ENCODE data around the gene NAT8L. TPM values are rescaled to one million over a fixed set of nuclear protein-coding genes. Genes with fewer than 3 reads are reported as not detected.

NAT8L gene
- total RNA-seq, 1 donor, result 0.10 TPM

GRCh38 chr4:2042947-2043395, 16.2 kb upstream of the NAT8L start:
- Histone ChIP-seq H3K4me3 (ENCODE audit: low read length) (no peak overlapping the region), H3K27me3 (ENCODE audit: insufficient read depth, low read length) (peaks cover 25% of the 10 kb centered on the region), H3K4me1 (ENCODE audit: insufficient read depth, low read length) (peaks cover 13% of the 10 kb centered on the region), H3K9me3 (ENCODE audit: low read depth, low read length) (no peaks in the 10 kb centered on the region)

GRCh38 chr4:2043396-2044118, 15.6 kb upstream of the NAT8L start:
- Histone ChIP-seq H3K4me3 (ENCODE audit: low read length) (no peak overlapping the region), H3K4me1 (ENCODE audit: insufficient read depth, low read length) (peaks cover 13% of the 10 kb centered on the region), H3K9me3 (ENCODE audit: low read depth, low read length) (no peaks in the 10 kb centered on the region), H3K27me3 (ENCODE audit: insufficient read depth, low read length) (peaks cover 21% of the 10 kb centered on the region)

DNA sequence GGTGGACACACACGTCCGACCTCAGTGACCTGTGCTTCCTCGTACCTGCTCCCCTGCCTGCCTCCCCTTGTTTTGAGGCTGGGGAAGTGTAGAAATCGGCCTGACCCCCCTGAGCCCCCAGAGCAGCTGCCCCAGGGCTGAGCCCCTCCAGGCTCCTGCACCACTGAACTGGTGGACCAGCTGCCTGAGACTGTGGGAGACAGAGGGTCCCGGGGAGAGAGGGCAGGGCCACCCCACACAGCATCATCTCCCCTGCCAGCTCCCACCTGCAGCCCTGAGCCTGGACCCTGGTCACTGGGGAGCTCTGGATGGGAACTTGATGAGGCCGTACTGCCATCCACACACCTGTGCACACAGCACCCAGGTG, 15.0 kb upstream of the NAT8L start:
- Histone ChIP-seq H3K4me1 (ENCODE audit: insufficient read depth, low read length) (peaks cover 13% of the 10 kb centered on the region), H3K9me3 (ENCODE audit: low read depth, low read length) (no peaks in the 10 kb centered on the region), H3K27me3 (ENCODE audit: insufficient read depth, low read length) (peaks cover 16% of the 10 kb centered on the region), H3K4me3 (ENCODE audit: low read length) (no peak overlapping the region)

DNA sequence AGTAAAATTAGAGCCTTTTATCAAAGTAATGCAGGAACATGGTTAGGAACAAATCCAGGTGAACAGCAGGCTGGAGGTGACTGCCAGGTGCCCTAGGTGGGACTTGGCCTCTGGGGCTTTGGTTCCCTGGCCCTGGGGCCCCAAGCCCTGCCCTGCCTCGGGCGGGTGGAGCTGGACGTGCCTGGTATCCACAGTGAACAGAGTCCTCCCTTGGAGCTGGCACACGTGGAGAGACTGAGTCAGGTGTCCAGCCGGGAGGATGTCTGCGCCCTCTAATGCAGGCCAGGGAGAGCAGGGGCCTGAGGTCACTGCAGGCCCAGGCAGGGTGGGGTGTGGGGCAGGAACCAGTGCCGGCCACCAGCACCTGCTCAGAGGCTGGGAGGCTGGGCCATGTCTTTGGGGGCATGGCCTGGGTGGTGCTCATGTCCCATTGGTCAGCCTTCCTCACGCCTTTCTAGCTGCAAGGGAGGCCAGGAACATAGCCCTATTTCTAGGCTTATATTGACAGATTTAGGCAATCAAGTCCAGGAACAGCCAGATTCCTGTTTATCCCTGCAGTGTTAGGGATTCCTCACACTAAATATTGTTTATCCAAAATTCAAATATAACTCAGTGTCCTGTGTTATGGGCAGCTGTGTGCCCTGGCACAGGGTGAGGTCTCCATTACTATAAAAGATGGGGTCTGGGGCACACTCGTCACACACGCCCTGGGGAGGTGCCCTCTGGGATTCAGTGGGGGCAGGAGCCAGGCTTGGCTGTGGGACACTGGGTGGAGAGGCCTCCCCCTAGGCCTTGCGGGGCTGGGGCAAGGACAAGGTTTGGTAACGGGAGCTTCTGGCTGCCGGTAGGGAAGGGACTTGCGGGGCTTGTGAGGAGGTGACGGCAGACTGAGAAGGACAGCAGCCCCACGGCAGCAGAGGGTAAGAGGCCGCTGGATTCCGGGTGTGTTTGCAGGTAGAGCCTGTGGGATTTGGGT, 14.3 kb upstream of the NAT8L start:
- Histone ChIP-seq H3K4me1 (ENCODE audit: insufficient read depth, low read length) (peaks cover 13% of the 10 kb centered on the region), H3K27me3 (ENCODE audit: insufficient read depth, low read length) (peaks cover 8% of the 10 kb centered on the region), H3K9me3 (ENCODE audit: low read depth, low read length) (no peaks in the 10 kb centered on the region), H3K4me3 (ENCODE audit: low read length) (no peak overlapping the region)

- Histone ChIP-seq H3K27me3 (ENCODE audit: insufficient read depth, low read length) (peaks cover 6% of the 10 kb centered on the region), H3K9me3 (ENCODE audit: low read depth, low read length) (no peaks in the 10 kb centered on the region), H3K4me3 (ENCODE audit: low read length) (no peak overlapping the region), H3K4me1 (ENCODE audit: insufficient read depth, low read length) (peaks cover 13% of the 10 kb centered on the region)
Observed at GRCh38 chr4:2045518-2045951, 13.6 kb upstream of the NAT8L start.

GRCh38 chr4:2046031-2046961, 12.8 kb upstream of the NAT8L start:
- H3K9me3 ChIP-seq (ENCODE audit: low read depth, low read length), result no peaks in the 10 kb centered on the region
- peaks cover 4% of the 10 kb centered on the region for H3K27me3 ChIP-seq (ENCODE audit: insufficient read depth, low read length)
- peaks cover 10% of the 10 kb centered on the region for H3K4me1 ChIP-seq (ENCODE audit: insufficient read depth, low read length)
- H3K4me3 ChIP-seq (ENCODE audit: low read length), result no peak overlapping the region

DNA sequence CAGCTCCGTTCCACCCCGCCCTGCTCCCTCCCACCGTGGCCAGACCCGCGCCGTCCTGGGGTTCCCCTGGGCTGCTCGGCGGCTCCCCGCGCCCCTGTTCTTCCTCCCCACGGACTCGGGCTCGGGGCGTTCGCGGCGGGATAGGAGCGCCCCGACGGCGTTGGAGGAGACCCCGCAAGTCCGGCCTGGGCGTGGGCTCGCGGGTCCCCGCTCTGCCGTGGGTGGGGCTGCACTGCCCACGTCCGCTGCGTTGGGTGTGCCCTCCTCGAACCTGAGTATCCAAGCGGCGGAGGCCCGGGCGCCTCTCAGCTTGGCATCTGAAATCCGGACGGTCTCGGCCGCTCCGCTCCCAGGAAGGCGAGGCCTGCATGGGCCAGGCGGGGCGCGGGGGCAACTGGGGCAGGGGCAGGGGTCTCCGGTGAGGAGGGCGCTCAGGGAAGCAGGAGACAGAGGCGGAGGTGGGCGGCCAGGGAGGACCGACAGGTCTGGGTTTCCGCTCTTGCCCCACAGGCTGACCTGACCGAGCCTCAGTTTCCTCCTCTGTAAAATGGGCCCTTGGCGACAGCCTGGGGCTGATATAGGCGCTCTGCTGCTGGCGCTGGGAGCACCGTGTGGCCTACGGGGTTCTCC, 12.0 kb upstream of the NAT8L start:
- H3K27me3 ChIP-seq (ENCODE audit: insufficient read depth, low read length), result peaks cover 3% of the 10 kb centered on the region
- no peak overlapping the region for H3K4me3 ChIP-seq (ENCODE audit: low read length)
- H3K4me1 ChIP-seq (ENCODE audit: insufficient read depth, low read length), result peaks cover 5% of the 10 kb centered on the region
- H3K9me3 ChIP-seq (ENCODE audit: low read depth, low read length), result no peaks in the 10 kb centered on the region

GRCh38 chr4:2047781-2048581, 11.1 kb upstream of the NAT8L start:
- Histone ChIP-seq H3K9me3 (ENCODE audit: low read depth, low read length) (no peaks in the 10 kb centered on the region), H3K4me3 (ENCODE audit: low read length) (no peak overlapping the region), H3K4me1 (ENCODE audit: insufficient read depth, low read length) (peaks cover 1% of the 10 kb centered on the region), H3K27me3 (ENCODE audit: insufficient read depth, low read length) (peaks cover 3% of the 10 kb centered on the region)

- Histone ChIP-seq H3K4me1 (ENCODE audit: insufficient read depth, low read length) (no peaks in the 10 kb centered on the region), H3K4me3 (ENCODE audit: low read length) (no peak overlapping the region), H3K9me3 (ENCODE audit: low read depth, low read length) (no peaks in the 10 kb centered on the region), H3K27me3 (ENCODE audit: insufficient read depth, low read length) (peaks cover 4% of the 10 kb centered on the region)
Observed at GRCh38 chr4:2048831-2049230, 10.3 kb upstream of the NAT8L start.

DNA sequence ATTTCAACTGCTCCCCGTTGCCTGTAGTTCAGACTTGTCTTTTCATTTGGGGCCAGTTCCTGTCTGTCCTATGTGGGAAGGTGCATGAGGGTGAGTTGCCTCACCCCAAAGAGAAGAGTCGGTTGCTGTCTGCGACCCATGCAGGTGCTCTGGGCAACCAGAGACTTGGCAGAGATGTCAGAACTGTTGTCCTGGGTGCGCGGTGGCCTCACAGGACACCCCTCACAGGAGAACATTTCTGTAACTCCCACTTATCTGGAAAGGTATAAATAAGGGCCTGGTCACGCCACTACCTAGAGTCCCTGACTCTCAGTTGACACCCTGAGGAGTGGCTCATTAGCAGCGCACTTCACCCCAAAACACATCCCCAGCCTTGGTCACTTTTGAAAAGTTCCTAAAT, 9.7 kb upstream of the NAT8L start:
- H3K4me1 ChIP-seq (ENCODE audit: insufficient read depth, low read length), result no peaks in the 10 kb centered on the region
- peaks cover 7% of the 10 kb centered on the region for H3K27me3 ChIP-seq (ENCODE audit: insufficient read depth, low read length)
- H3K4me3 ChIP-seq (ENCODE audit: low read length), result no peak overlapping the region
- H3K9me3 ChIP-seq (ENCODE audit: low read depth, low read length), result no peaks in the 10 kb centered on the region

GRCh38 chr4:2049811-2050210, 9.3 kb upstream of the NAT8L start:
- Histone ChIP-seq H3K4me1 (ENCODE audit: insufficient read depth, low read length) (no peaks in the 10 kb centered on the region), H3K27me3 (ENCODE audit: insufficient read depth, low read length) (peaks cover 7% of the 10 kb centered on the region), H3K4me3 (ENCODE audit: low read length) (no peak overlapping the region), H3K9me3 (ENCODE audit: low read depth, low read length) (no peaks in the 10 kb centered on the region)

DNA sequence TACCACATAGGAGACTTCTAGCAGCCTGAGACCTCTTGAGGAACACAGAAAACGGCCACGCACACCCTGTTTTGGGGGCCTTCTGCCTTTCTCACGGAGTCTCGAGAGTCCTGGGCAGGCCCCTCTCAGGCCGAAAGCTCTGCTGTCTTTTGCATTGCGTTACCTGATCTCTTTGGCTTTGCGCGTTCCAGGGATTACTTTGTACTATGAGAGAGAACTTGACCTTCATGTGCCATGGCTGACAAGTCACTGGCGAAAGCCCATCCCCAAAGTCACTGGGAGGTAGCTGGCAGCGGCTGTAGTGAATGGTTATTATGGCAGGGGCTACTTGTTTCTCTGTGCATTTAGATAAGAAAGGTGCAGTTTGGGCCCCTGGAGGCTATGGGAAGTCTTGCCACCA, 8.0 kb upstream of the NAT8L start:
- H3K4me1 ChIP-seq (ENCODE audit: insufficient read depth, low read length), result no peaks in the 10 kb centered on the region
- H3K9me3 ChIP-seq (ENCODE audit: low read depth, low read length), result no peaks in the 10 kb centered on the region
- peaks cover 12% of the 10 kb centered on the region for H3K27me3 ChIP-seq (ENCODE audit: insufficient read depth, low read length)
- H3K4me3 ChIP-seq (ENCODE audit: low read length), result no peak overlapping the region

DNA sequence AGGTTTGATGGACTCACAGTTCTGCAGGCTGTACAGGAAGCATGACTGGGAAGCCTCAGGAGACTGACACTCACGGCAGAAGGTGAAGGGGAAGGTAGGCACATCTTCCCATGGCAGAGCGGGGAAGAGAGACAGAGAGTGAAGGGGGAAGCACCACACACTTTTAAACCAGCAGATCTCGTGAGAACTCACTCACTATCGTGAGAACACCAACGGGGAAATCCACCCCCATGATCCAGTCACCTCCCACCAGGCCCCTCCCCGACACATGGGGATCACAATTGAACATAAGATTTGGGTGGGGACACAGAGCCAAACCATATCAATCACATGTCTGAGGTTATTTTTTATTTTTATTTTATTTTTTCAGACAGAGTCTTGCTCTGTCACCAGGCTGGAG, 4.9 kb upstream of the NAT8L start:
- H3K4me3 ChIP-seq (ENCODE audit: low read length), result no peak overlapping the region

More for the DNA sequence above, 4.9 kb upstream of the NAT8L start:
- H3K27me3 ChIP-seq (ENCODE audit: insufficient read depth, low read length), result peaks cover 32% of the 10 kb centered on the region
- H3K9me3 ChIP-seq (ENCODE audit: low read depth, low read length), result no peaks in the 10 kb centered on the region
- H3K4me1 ChIP-seq (ENCODE audit: insufficient read depth, low read length), result no peaks in the 10 kb centered on the region

All from mononuclear cell (primary cell).